B cell (primary cell): ENCODE measurements around the gene ZNF575. TPM values are rescaled to one million over a fixed set of nuclear protein-coding genes. Genes with fewer than 3 reads are reported as not detected.
"Not testable (repeated sequence)": the region's sequence is repeated elsewhere in the genome, so short reads cannot be mapped to it uniquely, and the experiment has no call there.

Source experiments
- ATAC-seq: fragments of 200-7000 bp; cut with Tn5 transposase; one replicate; pipeline ENCODE4 v1.10.0; 2021; ENCODE audit warnings: low read depth, mild to moderate bottlenecking, moderate number of reproducible peaks, moderate library complexity
- CTCF ChIA-PET: fragments of 350-600 bp; sonication (Branson Sonifier 250); formaldehyde crosslinking; loops from one replicate; lab custom pipeline; 2021; ENCODE audit warnings: antibody characterized with exemption, inconsistent platforms; lab: Charles Lee
- POLR2A ChIA-PET: fragments of 350-600 bp; sonication (Branson Sonifier 250); formaldehyde crosslinking; loops from one replicate; lab custom pipeline; 2021; ENCODE audit warnings: antibody characterized with exemption; lab: Charles Lee
- DNase-seq: peaks from one replicate; pipeline ENCODE4 v3.0.0; 2013
- H2AFZ ChIP-seq: 2 replicates; pipeline ENCODE4 v1.6.1; 2012; ENCODE audit warnings: mild to moderate bottlenecking, low read depth, low read length; ENCODE audit not compliant: insufficient read depth, poor library complexity, severe bottlenecking
- H3K27ac ChIP-seq, 2 donors: 1 replicate in 1 of 2; 2 replicates in 1 of 2; pipeline ENCODE4 v1.5.1; 2012 to 2013; ENCODE audit warnings: low read length in 2 of 2, mild to moderate bottlenecking in 2 of 2, moderate library complexity in 1 of 2
- H3K27me3 ChIP-seq, 4 experiments: fragments of 200-600 bp in 1 of 4; sonication (generic) in 1 of 4; replicated peaks in 1 of 4; 1 replicate in 2 of 4; 2 replicates in 2 of 4; pipeline versions ENCODE4 v1.6.1 to v1.7.0; 2013 to 2016; ENCODE audit warnings: low read length in 3 of 4, mild to moderate bottlenecking in 2 of 4, mixed read lengths in 1 of 4, moderate library complexity in 1 of 4; ENCODE audit not compliant: insufficient read depth in 4 of 4, control insufficient read depth in 3 of 4; ENCODE audit errors: control extremely low read depth in 1 of 4
- H3K36me3 ChIP-seq, 2 experiments: replicated peaks in 1 of 2; 1 replicate in 1 of 2; 2 replicates in 1 of 2; pipeline versions ENCODE4 v1.6.1 to v1.7.1; 2013; ENCODE audit warnings: low read length in 1 of 2; ENCODE audit not compliant: insufficient read depth in 2 of 2, control insufficient read depth in 1 of 2; ENCODE audit errors: control extremely low read depth in 1 of 2, extremely low read depth in 1 of 2
- H3K4me1 ChIP-seq, 2 donors: fragments of 200-600 bp in 1 of 2; sonication (generic) in 1 of 2; 1 replicate in 1 of 2; 2 replicates in 1 of 2; pipeline versions ENCODE4 v1.5.1 to v1.6.1; 2013 to 2017; ENCODE audit warnings: low read length in 2 of 2; ENCODE audit not compliant: control insufficient read depth in 2 of 2, insufficient read depth in 2 of 2
- H3K4me2 ChIP-seq: replicated peaks from 2 replicates; pipeline ENCODE3; 2012; ENCODE audit warnings: mild to moderate bottlenecking, low read depth, low read length; ENCODE audit not compliant: poor library complexity, severe bottlenecking
- H3K4me3 ChIP-seq, 5 experiments: fragments of 200-600 bp in 1 of 5; sonication (generic) in 1 of 5; 1 replicate in 3 of 5; 2 replicates in 2 of 5; pipeline versions ENCODE4 v1.5.1 to v1.7.0; 2011 to 2016; ENCODE audit warnings: low read length in 4 of 5, mild to moderate bottlenecking in 4 of 5, low read depth in 2 of 5, control low read depth in 1 of 5, moderate library complexity in 1 of 5; ENCODE audit not compliant: insufficient read depth in 1 of 5; ENCODE audit errors: control extremely low read depth in 1 of 5, extremely low read depth in 1 of 5
- H3K79me2 ChIP-seq: fragments of 200-600 bp; sonication (generic); one replicate; pipeline ENCODE4 v1.6.0; 2016; ENCODE audit warnings: low read length; ENCODE audit not compliant: control insufficient read depth, insufficient read depth
- H3K9ac ChIP-seq: fragments of 200-600 bp; sonication (generic); 2 replicates; pipeline ENCODE4 v1.6.1; 2017; ENCODE audit warnings: mild to moderate bottlenecking, low read length, moderate library complexity
- H3K9me3 ChIP-seq, 3 donors: one replicate each; pipeline versions ENCODE4 v1.6.1 to v1.7.1; 2013; ENCODE audit warnings: low read length in 2 of 3; ENCODE audit not compliant: control insufficient read depth in 2 of 3, insufficient read depth in 1 of 3; ENCODE audit errors: control extremely low read depth in 1 of 3
- H4K20me1 ChIP-seq: 2 replicates; pipeline ENCODE4 v1.6.0; 2012; ENCODE audit warnings: mild to moderate bottlenecking, low read length; ENCODE audit not compliant: insufficient read depth, control insufficient read depth, poor library complexity, severe bottlenecking
- H3K27ac Mint-ChIP-seq: one replicate; pipeline ENCODE4 v1.8.0; 2021; ENCODE audit warnings: mixed read lengths
- H3K27me3 Mint-ChIP-seq: one replicate; pipeline ENCODE4 v1.8.0; 2021; ENCODE audit warnings: mixed read lengths
- H3K4me1 Mint-ChIP-seq: one replicate; pipeline ENCODE4 v1.8.0; 2021; ENCODE audit warnings: mixed read lengths
- H3K4me3 Mint-ChIP-seq: one replicate; pipeline ENCODE4 v1.8.0; 2021; ENCODE audit warnings: mixed read lengths
- H3K9me3 Mint-ChIP-seq: one replicate; pipeline ENCODE4 v1.8.0; 2022; ENCODE audit warnings: mixed read lengths; ENCODE audit not compliant: insufficient read depth
- CTCF ChIP-seq: fragments of 200-600 bp; IDR thresholded peaks from one replicate; pipeline ENCODE4 v1.8.0; 2022; ENCODE audit warnings: antibody characterized with exemption, mild to moderate bottlenecking
- EZH2 ChIP-seq: IDR thresholded peaks from 2 replicates; pipeline ENCODE4 v1.6.1; 2012; ENCODE audit warnings: borderline replicate concordance, low read depth, mild to moderate bottlenecking, moderate library complexity, low read length; ENCODE audit not compliant: insufficient read depth, poor library complexity, severe bottlenecking
- WGBS: methylation state at CpG from one replicate; pipeline ENCODE4 v1.1.5; 2013; ENCODE audit warnings: missing lambda C conversion rate; ENCODE audit not compliant: insufficient coverage; 5-methylcytosine and 5-hydroxymethylcytosine counted together
- intact Hi-C: fragments of 100-400 bp; cut with micrococcal nuclease; formaldehyde crosslinking; loops from one replicate; pipeline ENCODE4 v1.10.0; 2022
- polyA plus RNA-seq: library from polyadenylated mRNA; depleted of rRNA; stranded (reverse); fragments of >200 nt; gene quantifications from 2 replicates; pipeline ENCODE4 v1.2.3, GENCODE V29; 2012
- total RNA-seq, 2 donors: library from RNA; stranded (reverse); fragments of 120-200 nt in 1 of 2; gene quantifications; 1 replicate in 1 of 2; 2 replicates in 1 of 2; pipeline versions ENCODE4 v1.2.3 to v1.2.4, GENCODE V29; 2013 to 2022

Gene ZNF575
- total and polyA plus RNA-seq, 2 donors (not counting 1 experiment from before 2014, with no cell fraction given), result 2.3 to 4.0 TPM

GRCh38 chr19:43522929-43523328 lies 10.1 kb upstream of the ZNF575 start:
- Mint-ChIP-seq H3K27ac (no peak overlapping the region), H3K27me3 (no peaks in the 10 kb centered on the region), H3K4me3 (no peak overlapping the region), H3K9me3 (no peaks in the 10 kb centered on the region), H3K4me1 (peaks cover 39% of the 10 kb centered on the region)
- ChIA-PET POLR2A (no interaction called here), CTCF (interaction anchor here (0.8 to 14.1 kb wide), 8 partner anchors 10 to 96 kb away, joined by 3 to 644 read pairs (median 5); partner anchors contain the start of gene ZNF575)
- TF ChIP-seq CTCF (no peak), EZH2 (no peak)
- Histone ChIP-seq H3K9me3 (no peaks in the 10 kb centered on the region), H3K27ac (no peak overlapping the region), H3K4me1 (peaks cover 30 to 46% of the 10 kb centered on the region in 2 donors), H3K9ac (no peak overlapping the region), H2AFZ (no peak overlapping the region), H3K4me2 (no peak overlapping the region), H3K4me3 (no peak overlapping the region), H3K27me3 (no peaks in the 10 kb centered on the region), H3K79me2 (peaks cover 11% of the 10 kb centered on the region), H4K20me1 (no peaks in the 10 kb centered on the region), H3K36me3 (no peaks in the 10 kb centered on the region)
- no peak for ATAC-seq
- no CpG with 5 or more reads among the region's 5 CpGs for WGBS
- DNase-seq, result no peak
- intact Hi-C loops, result no loop called here

GRCh38 chr19:43523696-43524095 lies 9.3 kb upstream of the ZNF575 start:
- H3K4me1 Mint-ChIP-seq, result peaks cover 35% of the 10 kb centered on the region
- H4K20me1 ChIP-seq, H3K27ac Mint-ChIP-seq, H3K9me3 Mint-ChIP-seq, H3K27me3 Mint-ChIP-seq, H3K9me3 ChIP-seq, H3K36me3 ChIP-seq, H3K4me3 Mint-ChIP-seq, H2AFZ ChIP-seq, H3K4me3 ChIP-seq, ATAC-seq, DNase-seq, H3K9ac ChIP-seq, intact Hi-C loops, H3K27me3 ChIP-seq, H3K4me2 ChIP-seq, H3K27ac ChIP-seq: not testable (repeated sequence)
- POLR2A ChIA-PET, result interaction anchor here (1.7 kb wide), 1 partner anchor 9 kb away, joined by 3 read pairs; no protein-coding TSS in a partner anchor
- CTCF ChIA-PET, result interaction anchor here (0.7 to 14.1 kb wide), 7 partner anchors 9 to 91 kb away, joined by 3 to 644 read pairs (median 6); partner anchors contain the start of genes PHLDB3 and ZNF575
- Histone ChIP-seq H3K4me1 (peaks cover 27 to 40% of the 10 kb centered on the region in 2 donors), H3K79me2 (peaks cover 11% of the 10 kb centered on the region)
- WGBS, result 100% methylated on average over 6 of the region's 8 CpGs
